ENCODE results near the gene MYO3B. TPM values are rescaled to one million over a fixed set of nuclear protein-coding genes. Genes with fewer than 3 reads are reported as not detected.

The MYO3B gene
- polyA plus RNA-seq, 1 of the 3 experiments (the other 2 are of a cell fraction) = not detected

- Histone ChIP-seq H3K79me2 (ENCODE audit: insufficient read depth) (no peaks in the 10 kb centered on the region), H3K9ac (no peak overlapping the region), H2AFZ (ENCODE audit: low read depth) (no peak overlapping the region), H4K20me1 (ENCODE audit: insufficient read depth) (no peaks in the 10 kb centered on the region), H3K4me1 (ENCODE audit: control insufficient read depth in 1 of 2, insufficient read depth in 2 of 2, low read depth in 1 of 2, low read length in 1 of 2) (peaks cover 0 to under 1% of the 10 kb centered on the region in 2 experiments; a peak in 2 of 4 replicates), H3K4me3 (ENCODE audit: low read depth in 2 of 2, low read length in 1 of 2) (no peak overlapping the region), H3K27ac (ENCODE audit: low read depth in 2 of 2, low read length in 1 of 2) (no peak overlapping the region), H3K9me3 (no peaks in the 10 kb centered on the region), H3K9me2 (no peaks in the 10 kb centered on the region), H3K27me3 (ENCODE audit: insufficient read depth) (no peaks in the 10 kb centered on the region), H3K36me3 (replicated peaks in 1 of 2; ENCODE audit: control insufficient read depth in 1 of 2, insufficient read depth in 2 of 2, low read length in 1 of 2) (no peaks in the 10 kb centered on the region), H3F3A (replicated peaks; ENCODE audit: insufficient read depth) (no peaks in the 10 kb centered on the region), H3K4me2 (no peak overlapping the region)
- 87% methylated on average over 2 of the region's 2 CpGs for WGBS (ENCODE audit: low lambda C conversion rate)
- ChIA-PET POLR2A (no interaction called here), CTCF (interaction anchor here (1.0 to 1.5 kb wide), 3 partner anchors 583 to 644 kb away, joined by 4 to 6 read pairs (median 4); no protein-coding TSS in a partner anchor)
- DNase-seq = no peak
- TF ChIP-seq USF2 (IDR thresholded peaks at IDR 0.05; ENCODE audit: borderline replicate concordance, low read depth, low read length) (no peak), NFIC (IDR thresholded peaks at IDR 0.05; ENCODE audit: borderline replicate concordance) (no peak), GABPA (IDR thresholded peaks at IDR 0.05; ENCODE audit: low read depth) (no peak), CTCF (IDR thresholded peaks at IDR 0.05) (no peak), TAF1 (IDR thresholded peaks at IDR 0.05; ENCODE audit: borderline replicate concordance, low read depth, low read length) (no peak), GATA2 (CRISPR knock-in tag; IDR thresholded peaks at IDR 0.05) (no peak), RFX5 (IDR thresholded peaks at IDR 0.05; ENCODE audit: low read length) (no peak), REST (IDR thresholded peaks at IDR 0.05; ENCODE audit: low read depth, low read length) (no peak), SMC3 (IDR thresholded peaks at IDR 0.05; ENCODE audit: low read depth, low read length) (no peak), MXI1 (IDR thresholded peaks at IDR 0.05; ENCODE audit: low read depth, low read length) (no peak), MEF2A (IDR thresholded peaks at IDR 0.05; ENCODE audit: borderline replicate concordance, low read depth) (no peak), IRF3 (IDR thresholded peaks at IDR 0.05; ENCODE audit: low read depth, low read length) (no peak), POLR2AphosphoS5 (IDR thresholded peaks at IDR 0.05; ENCODE audit: low read depth, low read length) (no peak), FOXM1 (IDR thresholded peaks at IDR 0.05; ENCODE audit: low read depth) (no peak), JUND (IDR thresholded peaks at IDR 0.05) (no peak), ZBTB33 (IDR thresholded peaks at IDR 0.05; ENCODE audit: borderline replicate concordance, low read depth) (no peak), MAX (IDR thresholded peaks at IDR 0.05; ENCODE audit: low read depth) (no peak), RCOR1 (IDR thresholded peaks at IDR 0.05; ENCODE audit: low read length) (no peak)
Observed at GRCh38 chr2:170229744-170230143, 51.8 kb downstream of the MYO3B start.

Measured in SK-N-SH (cell line).